Psoas muscle (tissue), 8 donors: Measurements from ENCODE around the gene LY6G6F. TPM values are rescaled to one million over a fixed set of nuclear protein-coding genes. Genes with fewer than 3 reads are reported as not detected.
A peak's percentile ranks its signal among the peaks of the same experiment; 100 is the strongest.

ENCODE experiments used
- ATAC-seq, 4 donors: fragments of 200-7000 bp; cut with Tn5 transposase; one replicate each; pipeline ENCODE4 v1.9.1; 2020; ENCODE audit warnings: moderate library complexity in 3 of 4, mild to moderate bottlenecking in 2 of 4
- DNase-seq, 2 donors: peaks; one replicate each; pipeline ENCODE4 v3.0.0-alpha.2; 2020
- H3K27ac ChIP-seq: fragments of 200-600 bp; one replicate; pipeline ENCODE4 v1.8.0; 2022
- H3K27me3 ChIP-seq, 3 donors: fragments of 200-600 bp in 1 of 3; one replicate each; pipeline versions ENCODE4 v1.6.1 to v1.8.0; 2013 to 2022; ENCODE audit warnings: low read length in 2 of 3, mild to moderate bottlenecking in 2 of 3, moderate library complexity in 1 of 3; ENCODE audit not compliant: insufficient read depth in 3 of 3
- H3K36me3 ChIP-seq, 2 donors: fragments of 200-600 bp in 1 of 2; one replicate each; pipeline versions ENCODE4 v1.6.1 to v1.8.0; 2013 to 2022; ENCODE audit warnings: low read depth in 1 of 2, mild to moderate bottlenecking in 1 of 2, moderate library complexity in 1 of 2; ENCODE audit not compliant: insufficient read depth in 1 of 2
- H3K4me1 ChIP-seq: fragments of 200-600 bp; one replicate; pipeline ENCODE4 v1.8.0; 2022
- H3K4me3 ChIP-seq: fragments of 200-600 bp; one replicate; pipeline ENCODE4 v1.8.0; 2022; ENCODE audit warnings: mild to moderate bottlenecking
- H3K9me3 ChIP-seq: fragments of 200-600 bp; one replicate; pipeline ENCODE4 v1.8.0; 2022
- CTCF ChIP-seq: fragments of 200-600 bp; IDR thresholded peaks from one replicate; pipeline ENCODE4 v1.8.0; 2022; ENCODE audit warnings: antibody characterized with exemption
- WGBS, 3 donors: extraction: QIAGEN DNeasy Blood & Tissue Kit; methylation state at CpG; one replicate each; pipeline versions ENCODE4 v1.1.6 to v1.1.7; 2013; 5-methylcytosine and 5-hydroxymethylcytosine counted together
- intact Hi-C, 2 donors: fragments of 100-400 bp; cut with DNase I; formaldehyde crosslinking; loops; one replicate each; pipeline versions ENCODE4 v1.11.0 to v1.14.2; 2022
- polyA plus RNA-seq, 3 donors: library from polyadenylated mRNA; stranded (reverse); fragments of 200-250 nt; gene quantifications; one replicate each; pipeline ENCODE4 v1.2.3, GENCODE V29; 2013
- total RNA-seq, 4 donors: library from RNA; stranded (reverse); fragmentation: NEBNext Ultra II Directional in 2 of 4; extraction: Animal tissue kit (Norgen Biotek cat#: 25700) in 2 of 4; gene quantifications; one replicate each; pipeline versions ENCODE4 v1.2.1 to v1.2.4, GENCODE V29; 2021 to 2023
- donor health status: healthy with polysubstance abuse.
- donor health status: DM: no; HTN: no; CAD: no; lungs with moderate emphysema.
- donor health status: Bipolar disorder and iron deficiency.
- donor health status: healthy.
- donor health status: DM: yes; HTN: yes; CAD: no.
- donor health status: DM: no; HTN: no; CAD: no.
- donor health status: DM: no; HTN: no; CAD: no.
- donor health status: DM: yes; HTN: yes; CAD: no.

LY6G6F gene
- total and polyA plus RNA-seq, 7 donors, result 0.05 TPM; not detected in 6

GRCh38 chr6:31729515-31729978 lies 22.9 kb downstream of the LY6G6F start:
- intact Hi-C loops, result no loop called here
- Histone ChIP-seq H3K36me3 (peaks cover 0 to 51% of the 10 kb centered on the region in 2 donors), H3K27me3 (peaks cover 0 to 6% (median 0%) of the 10 kb centered on the region in 3 donors), H3K9me3 (no peaks in the 10 kb centered on the region), H3K4me3 (peak overlapping the region; percentile 72), H3K4me1 (peaks cover 14% of the 10 kb centered on the region), H3K27ac (peak overlapping the region; percentile 73)
- no peak for TF ChIP-seq CTCF
- 0 to 1% (median 1%) methylated on average over 25 to 29 of the region's 29 CpGs for WGBS, 3 donors
- ATAC-seq (peak; percentile 70 to 85 (median 75)), DNase-seq (peak; percentile 89 to 94)

GRCh38 chr6:31729979-31730630 lies 23.4 kb downstream of the LY6G6F start:
- peaks cover 0 to 51% of the 10 kb centered on the region in 2 donors for H3K36me3 ChIP-seq

DNA sequence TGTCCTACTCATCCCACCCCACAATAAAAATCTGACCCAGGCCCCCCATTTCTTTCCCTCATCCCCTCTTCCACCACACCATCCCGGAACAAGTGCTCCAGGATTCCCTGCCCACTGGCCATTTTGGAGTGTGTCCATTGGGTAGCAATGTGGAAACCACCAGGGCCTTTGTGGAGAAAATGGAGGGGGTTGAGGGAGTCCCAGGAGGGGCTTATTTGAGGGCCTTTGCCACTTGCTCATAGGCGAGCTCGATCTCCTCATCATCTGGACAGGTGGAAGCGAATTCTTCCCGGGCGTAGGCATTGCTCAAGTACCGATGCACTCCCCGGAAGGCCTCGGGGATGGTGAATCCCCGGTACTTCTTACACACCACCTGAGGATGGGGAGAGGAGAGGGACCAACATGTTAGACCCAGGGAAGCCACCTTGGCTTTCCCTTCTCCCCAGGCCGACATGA lies 24.0 kb downstream of the LY6G6F start:
- H3K36me3 ChIP-seq, result peaks cover 0 to 51% of the 10 kb centered on the region in 2 donors
- 85 to 93% (median 88%) methylated on average over 11 of the region's 11 CpGs for whole genome bisulfite sequencing, 3 donors
- H3K27ac ChIP-seq, result peak overlapping the region; percentile 16
- DNase-seq (no peak), ATAC-seq (no peak)
- H3K4me1 ChIP-seq, result peaks cover 18% of the 10 kb centered on the region
- H3K9me3 ChIP-seq, result no peaks in the 10 kb centered on the region
- peak overlapping the region; percentile 72 for H3K4me3 ChIP-seq
- intact Hi-C loops, result no loop called here
- TF ChIP-seq CTCF, result no peak
- H3K27me3 ChIP-seq, result peaks cover 0 to 11% (median 0%) of the 10 kb centered on the region in 3 donors

More at GRCh38 chr6:31729979-31730630, 23.4 kb downstream of the LY6G6F start:
- Histone ChIP-seq H3K4me1 (peaks cover 18% of the 10 kb centered on the region), H3K27ac (peak overlapping the region; percentile 73), H3K27me3 (peaks cover 0 to 11% (median 0%) of the 10 kb centered on the region in 3 donors), H3K4me3 (peak overlapping the region; percentile 72), H3K9me3 (no peaks in the 10 kb centered on the region)
- ATAC-seq (peak; percentile 76 to 87 (median 78)), DNase-seq (peak; percentile 89 to 94)
- 4 to 5% (median 4%) methylated on average over 43 to 46 of the region's 46 CpGs for WGBS, 3 donors
- TF ChIP-seq CTCF, result no peak
- intact Hi-C loops, result no loop called here

- Histone ChIP-seq H3K27ac (no peak overlapping the region), H3K36me3 (peaks cover 0 to 43% of the 10 kb centered on the region in 2 donors), H3K27me3 (peaks cover 0 to 11% (median 0%) of the 10 kb centered on the region in 3 donors), H3K4me3 (no peak overlapping the region), H3K4me1 (peaks cover 25% of the 10 kb centered on the region), H3K9me3 (no peaks in the 10 kb centered on the region)
- no peak for TF ChIP-seq CTCF
- no peak for DNase-seq
- intact Hi-C loops, result no loop called here
- ATAC-seq, result no peak
- 71 to 77% (median 71%) methylated on average over 3 of the region's 3 CpGs for WGBS, 3 donors
These were observed 25.4 kb downstream of the LY6G6F start for GRCh38 chr6:31732029-31732428.
